Activated CD8-positive, alpha-beta memory T cell treated with anti-CD3 and anti-CD28 coated beads, Interleukin-2, amount 10 ng/mL, durations not matched to agents 7 days and 5 days (primary cell): ENCODE results near the gene BANF1. TPM values are rescaled to one million over a fixed set of nuclear protein-coding genes. Genes with fewer than 3 reads are reported as not detected.

Experiments
- ATAC-seq: fragments of 150-1000 bp; cut with Tn5 transposase; one replicate; pipeline ENCODE4 v1.10.0; 2021; ENCODE audit warnings: moderate library complexity
- CTCF ChIA-PET: fragments of 350-600 bp; sonication (Branson Sonifier 250); formaldehyde crosslinking; loops from one replicate; lab custom pipeline; 2021; ENCODE audit warnings: antibody characterized with exemption; lab: Charles Lee
- DNase-seq: peaks from one replicate; pipeline ENCODE4 v3.0.0-alpha.2; 2020
- H3K27ac Mint-ChIP-seq: one replicate; pipeline ENCODE4 v1.8.0; 2021; ENCODE audit warnings: mild to moderate bottlenecking, mixed read lengths
- H3K27me3 Mint-ChIP-seq: one replicate; pipeline ENCODE4 v1.8.0; 2021; ENCODE audit warnings: mixed read lengths
- H3K36me3 Mint-ChIP-seq: one replicate; pipeline ENCODE4 v1.8.0; 2021; ENCODE audit warnings: mild to moderate bottlenecking, mixed read lengths
- H3K4me1 Mint-ChIP-seq: one replicate; pipeline ENCODE4 v1.8.0; 2021; ENCODE audit warnings: mixed read lengths
- H3K4me3 Mint-ChIP-seq: one replicate; pipeline ENCODE4 v1.8.0; 2021; ENCODE audit warnings: mild to moderate bottlenecking, moderate library complexity, mixed read lengths
- H3K9me3 Mint-ChIP-seq: one replicate; pipeline ENCODE4 v1.8.0; 2022; ENCODE audit warnings: low read depth, mixed read lengths
- total RNA-seq, 2 experiments: library from RNA; stranded (reverse); gene quantifications; one replicate each; pipeline ENCODE4 v1.2.3, GENCODE V29; 2021

BANF1 gene
- total RNA-seq, 2 experiments from 2014 or later: 199 to 227 TPM

- ATAC-seq (no peak), DNase-seq (no peak)
- no peaks in the 10 kb centered on the region for H3K27me3 Mint-ChIP-seq
- CTCF ChIA-PET: interaction anchor here (1.1 to 12.6 kb wide), 3 partner anchors 9 to 96 kb away, joined by 3 to 221 read pairs (median 3); partner anchors contain the start of genes CCDC85B and FIBP
- H3K27ac Mint-ChIP-seq: no peak overlapping the region
- H3K36me3 Mint-ChIP-seq: peaks cover 8% of the 10 kb centered on the region
- H3K9me3 Mint-ChIP-seq: no peaks in the 10 kb centered on the region
- no peak overlapping the region for H3K4me3 Mint-ChIP-seq
- H3K4me1 Mint-ChIP-seq: no peaks in the 10 kb centered on the region
Measured at GRCh38 chr11:65982824-65983588, 19.3 kb upstream of the BANF1 start.

- CTCF ChIA-PET: interaction anchor here (1.1 to 12.6 kb wide), 3 partner anchors 9 to 97 kb away, joined by 3 to 221 read pairs (median 3); partner anchors contain the start of genes CCDC85B and FIBP
- peaks cover 6% of the 10 kb centered on the region for H3K36me3 Mint-ChIP-seq
- no peaks in the 10 kb centered on the region for H3K27me3 Mint-ChIP-seq
- ATAC-seq (no peak), DNase-seq (no peak)
- no peaks in the 10 kb centered on the region for H3K4me1 Mint-ChIP-seq
- no peak overlapping the region for H3K27ac Mint-ChIP-seq
- H3K4me3 Mint-ChIP-seq: no peak overlapping the region
- no peaks in the 10 kb centered on the region for H3K9me3 Mint-ChIP-seq
Measured at GRCh38 chr11:65983589-65983987, 18.7 kb upstream of the BANF1 start.

- DNase-seq (no peak), ATAC-seq (no peak)
- CTCF ChIA-PET: interaction anchor here (3.0 to 12.6 kb wide), 2 partner anchors 101 to 207 kb away, joined by 17 to 221 read pairs; partner anchors contain the start of genes AP5B1, CCDC85B and FIBP
- Mint-ChIP-seq H3K4me3 (no peak overlapping the region), H3K27me3 (no peaks in the 10 kb centered on the region), H3K27ac (no peak overlapping the region), H3K9me3 (no peaks in the 10 kb centered on the region), H3K36me3 (peaks cover 1% of the 10 kb centered on the region), H3K4me1 (peaks cover 8% of the 10 kb centered on the region)
Measured at GRCh38 chr11:65987336-65987735, 15.0 kb upstream of the BANF1 start.

GRCh38 chr11:65988791-65989592, 13.3 kb upstream of the BANF1 start:
- Mint-ChIP-seq H3K4me3 (no peak overlapping the region), H3K36me3 (peaks cover 1% of the 10 kb centered on the region)

GRCh38 chr11:65992056-65992455, 10.2 kb upstream of the BANF1 start:
- CTCF ChIA-PET: interaction anchor here (0.6 to 12.6 kb wide), 8 partner anchors 9 to 213 kb away, joined by 3 to 221 read pairs (median 4); partner anchors contain the start of genes CCDC85B and FIBP
- Mint-ChIP-seq H3K36me3 (peaks cover 8% of the 10 kb centered on the region), H3K4me1 (peaks cover 8% of the 10 kb centered on the region), H3K4me3 (no peak overlapping the region), H3K27me3 (no peaks in the 10 kb centered on the region), H3K27ac (no peak overlapping the region), H3K9me3 (no peaks in the 10 kb centered on the region)
- no peak for ATAC-seq
- no peak for DNase-seq

More at GRCh38 chr11:65988791-65989592, 13.3 kb upstream of the BANF1 start:
- H3K9me3 Mint-ChIP-seq: no peaks in the 10 kb centered on the region
- H3K4me1 Mint-ChIP-seq: peaks cover 8% of the 10 kb centered on the region
- ATAC-seq (peak; percentile 100), DNase-seq (peak; percentile 96)
- no peaks in the 10 kb centered on the region for H3K27me3 Mint-ChIP-seq
- CTCF ChIA-PET: interaction anchor here (0.6 to 12.6 kb wide), 35 partner anchors 10 to 659 kb away, joined by 3 to 221 read pairs (median 3); partner anchors contain the start of genes AP5B1, BANF1, CCDC85B and FIBP
- H3K27ac Mint-ChIP-seq: peak overlapping the region; percentile 80

GRCh38 chr11:65997286-65997685, 5.0 kb upstream of the BANF1 start:
- Mint-ChIP-seq H3K9me3 (no peaks in the 10 kb centered on the region), H3K4me1 (peaks cover 28% of the 10 kb centered on the region), H3K27ac (no peak overlapping the region), H3K36me3 (peaks cover 40% of the 10 kb centered on the region), H3K27me3 (no peaks in the 10 kb centered on the region), H3K4me3 (no peak overlapping the region)
- no peak for ATAC-seq
- DNase-seq: no peak
- CTCF ChIA-PET: no interaction called here

GRCh38 chr11:66002648-66003225, 434 bp downstream of the BANF1 start:
- CTCF ChIA-PET: interaction anchor here (0.7 to 2.5 kb wide), 15 partner anchors 8 to 291 kb away, joined by 3 to 14 read pairs (median 3); partner anchors contain the start of genes AP5B1, CATSPER1, CCDC85B and FIBP
- ATAC-seq: peak; percentile 79
- H3K27ac Mint-ChIP-seq: peak overlapping the region; percentile 98
- H3K36me3 Mint-ChIP-seq: peaks cover 33% of the 10 kb centered on the region
- H3K4me3 Mint-ChIP-seq: peak overlapping the region; percentile 99
- no peak for DNase-seq
- no peaks in the 10 kb centered on the region for H3K27me3 Mint-ChIP-seq
- no peaks in the 10 kb centered on the region for H3K9me3 Mint-ChIP-seq
- H3K4me1 Mint-ChIP-seq: peaks cover 40% of the 10 kb centered on the region

- no peaks in the 10 kb centered on the region for H3K27me3 Mint-ChIP-seq
- H3K27ac Mint-ChIP-seq: peak overlapping the region; percentile 98
- CTCF ChIA-PET: interaction anchor here (0.7 to 2.5 kb wide), 7 partner anchors 13 to 291 kb away, joined by 3 to 14 read pairs (median 3); partner anchors contain the start of genes CCDC85B, FIBP and KAT5
- H3K36me3 Mint-ChIP-seq: peaks cover 28% of the 10 kb centered on the region
- peaks cover 38% of the 10 kb centered on the region for H3K4me1 Mint-ChIP-seq
- no peak for DNase-seq
- no peak for ATAC-seq
- H3K4me3 Mint-ChIP-seq: peak overlapping the region; percentile 99
- no peaks in the 10 kb centered on the region for H3K9me3 Mint-ChIP-seq
Measured at GRCh38 chr11:66003291-66003690, 988 bp downstream of the BANF1 start.

- H3K36me3 Mint-ChIP-seq: peaks cover 20% of the 10 kb centered on the region
- H3K27ac Mint-ChIP-seq: no peak overlapping the region
- H3K27me3 Mint-ChIP-seq: no peaks in the 10 kb centered on the region
- ATAC-seq (no peak), DNase-seq (no peak)
- CTCF ChIA-PET: interaction anchor here (0.9 to 2.5 kb wide), 3 partner anchors 15 to 115 kb away, joined by 3 to 14 read pairs (median 8); partner anchors contain the start of genes CCDC85B and FIBP
- H3K9me3 Mint-ChIP-seq: no peaks in the 10 kb centered on the region
- peaks cover 37% of the 10 kb centered on the region for H3K4me1 Mint-ChIP-seq
- no peak overlapping the region for H3K4me3 Mint-ChIP-seq
Measured at GRCh38 chr11:66004186-66004585, 1.9 kb downstream of the BANF1 start.

GRCh38 chr11:66006134-66006890, 4.0 kb downstream of the BANF1 start:
- DNase-seq: no peak
- Mint-ChIP-seq H3K4me3 (no peak overlapping the region), H3K27ac (no peak overlapping the region), H3K36me3 (peaks cover 9% of the 10 kb centered on the region), H3K4me1 (peaks cover 20% of the 10 kb centered on the region), H3K27me3 (peaks cover 12% of the 10 kb centered on the region), H3K9me3 (no peaks in the 10 kb centered on the region)
- no peak for ATAC-seq
- CTCF ChIA-PET: no interaction called here

- ATAC-seq (no peak), DNase-seq (no peak)
- Mint-ChIP-seq H3K36me3 (peaks cover 8% of the 10 kb centered on the region), H3K27ac (no peak overlapping the region), H3K9me3 (no peaks in the 10 kb centered on the region), H3K4me3 (no peak overlapping the region), H3K27me3 (peaks cover 16% of the 10 kb centered on the region), H3K4me1 (peaks cover 21% of the 10 kb centered on the region)
- CTCF ChIA-PET: interaction anchor here (1.7 to 3.4 kb wide), 2 partner anchors 16 to 148 kb away, joined by 4 to 20 read pairs; partner anchors contain the start of gene CFL1
Measured at GRCh38 chr11:66006891-66007176, 4.5 kb downstream of the BANF1 start.

- H3K27ac Mint-ChIP-seq: no peak overlapping the region
- H3K4me1 Mint-ChIP-seq: peaks cover 18% of the 10 kb centered on the region
- no peaks in the 10 kb centered on the region for H3K9me3 Mint-ChIP-seq
- H3K36me3 Mint-ChIP-seq: peaks cover 5% of the 10 kb centered on the region
- peaks cover 19% of the 10 kb centered on the region for H3K27me3 Mint-ChIP-seq
- DNase-seq (no peak), ATAC-seq (no peak)
- H3K4me3 Mint-ChIP-seq: no peak overlapping the region
- CTCF ChIA-PET: interaction anchor here (1.7 to 3.5 kb wide), 3 partner anchors 15 to 148 kb away, joined by 4 to 20 read pairs (median 13); partner anchors contain the start of gene CFL1
Measured at GRCh38 chr11:66007201-66007634, 4.9 kb downstream of the BANF1 start.
